Muscle of leg (tissue), 11 donors: Measurements from ENCODE around the gene BAZ2B. TPM values are rescaled to one million over a fixed set of nuclear protein-coding genes. Genes with fewer than 3 reads are reported as not detected.

Source experiments
- DNase-seq: peaks from one replicate; pipeline ENCODE4 v3.0.0; 2013
- H3K27ac ChIP-seq: one replicate; pipeline ENCODE4 v1.5.1; 2013; ENCODE audit warnings: mild to moderate bottlenecking, low read length, control low read depth
- H3K27me3 ChIP-seq: one replicate; pipeline ENCODE4 v1.6.1; 2013; ENCODE audit warnings: low read length; ENCODE audit not compliant: control insufficient read depth, insufficient read depth
- H3K36me3 ChIP-seq: one replicate; pipeline ENCODE4 v1.6.1; 2013; ENCODE audit warnings: low read length; ENCODE audit not compliant: control insufficient read depth, insufficient read depth
- H3K4me1 ChIP-seq: one replicate; pipeline ENCODE4 v1.6.1; 2013; ENCODE audit warnings: low read length; ENCODE audit not compliant: control insufficient read depth, insufficient read depth
- H3K4me3 ChIP-seq: one replicate; pipeline ENCODE4 v1.5.1; 2013; ENCODE audit warnings: low read length, control low read depth
- H3K9me3 ChIP-seq: replicated peaks from 2 replicates; pipeline ENCODE4 v1.6.1; 2013; ENCODE audit warnings: low read depth, low read length; ENCODE audit not compliant: control insufficient read depth
- WGBS: methylation state at CpG from one replicate; pipeline ENCODE4 v1.1.5; 2013; ENCODE audit warnings: missing lambda C conversion rate; ENCODE audit not compliant: insufficient coverage; 5-methylcytosine and 5-hydroxymethylcytosine counted together
- polyA plus RNA-seq, 8 donors: library from polyadenylated mRNA; unstranded; fragments of 120-200 nt; gene quantifications; one replicate each; pipeline versions ENCODE4 v1.2.1 to v1.2.3, GENCODE V29; 2013; ENCODE audit warnings: inconsistent platforms in 1 of 8, low replicate concordance in 1 of 8; ENCODE audit not compliant: insufficient read length in 8 of 8, insufficient read depth in 1 of 8
- total RNA-seq: library from RNA; stranded (reverse); fragments of 120-200 nt; gene quantifications from one replicate; pipeline ENCODE4 v1.2.4, GENCODE V29; 2013

Gene BAZ2B
- total and polyA plus RNA-seq, 9 donors: 20.8 to 60.5 (median 33.6) TPM

DNA sequence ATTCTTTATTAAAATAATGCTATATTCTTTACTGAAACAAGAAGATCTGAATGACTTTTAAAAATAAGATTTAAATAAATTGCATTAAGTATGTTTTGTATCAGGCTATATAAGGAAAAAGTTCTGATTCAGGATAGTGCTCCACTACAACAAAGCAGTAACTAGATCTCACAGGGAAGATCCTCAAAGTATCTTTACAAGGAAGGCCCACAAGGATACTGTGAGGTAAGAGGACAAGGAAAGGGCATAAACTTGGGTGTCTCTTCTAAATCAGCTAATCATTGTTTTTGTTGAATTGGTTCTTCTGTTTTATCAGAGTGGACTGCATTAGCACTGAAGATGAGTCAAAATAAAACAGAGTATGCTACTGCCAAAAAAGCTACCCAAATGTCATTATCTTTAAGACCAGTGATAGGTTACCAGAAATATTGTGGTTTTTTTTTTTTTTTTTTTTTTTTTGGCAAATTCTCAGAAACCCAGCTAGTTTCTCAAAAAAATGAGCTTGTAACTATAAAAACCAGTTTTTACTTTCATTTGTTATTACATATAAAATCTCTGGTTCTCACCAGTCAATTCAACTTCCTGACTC is 160.9 kb downstream of the BAZ2B start:
- Histone ChIP-seq H3K9me3 (no peaks in the 10 kb centered on the region), H3K4me3 (no peak overlapping the region), H3K27me3 (no peaks in the 10 kb centered on the region), H3K27ac (no peak overlapping the region), H3K36me3 (peaks cover 2% of the 10 kb centered on the region), H3K4me1 (no peaks in the 10 kb centered on the region)
- DNase-seq: no peak

DNA sequence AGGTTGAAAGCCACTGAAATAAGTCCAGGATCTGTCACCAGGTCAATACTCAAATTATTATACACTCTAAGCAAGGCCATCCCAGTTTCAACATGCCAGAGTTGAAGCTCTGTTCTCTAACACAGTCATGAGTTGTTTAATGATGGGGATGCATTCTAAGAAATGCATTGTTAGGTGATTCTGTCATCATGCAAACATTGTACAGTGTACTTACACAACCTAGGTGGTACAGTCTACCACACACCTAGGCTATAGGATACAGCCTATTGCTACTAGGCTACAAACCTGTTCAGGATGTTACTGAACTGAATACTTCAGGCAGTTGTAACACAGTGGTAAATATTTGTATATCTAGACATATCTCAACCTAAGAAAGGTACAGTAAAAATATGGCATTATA is 162.2 kb downstream of the BAZ2B start:
- Histone ChIP-seq H3K4me3 (no peak overlapping the region), H3K27me3 (no peaks in the 10 kb centered on the region), H3K9me3 (no peaks in the 10 kb centered on the region), H3K36me3 (peaks cover 2% of the 10 kb centered on the region), H3K4me1 (no peaks in the 10 kb centered on the region), H3K27ac (no peak overlapping the region)
- no peak for DNase-seq

GRCh38 chr2:159450180-159450579 is 166.2 kb downstream of the BAZ2B start:
- no CpG with 5 or more reads among the region's 3 CpGs for WGBS
- Histone ChIP-seq H3K9me3 (no peaks in the 10 kb centered on the region), H3K36me3 (peaks cover 17% of the 10 kb centered on the region)

GRCh38 chr2:159449504-159450124 is 166.7 kb downstream of the BAZ2B start:
- Histone ChIP-seq H3K9me3 (no peaks in the 10 kb centered on the region), H3K4me1 (no peaks in the 10 kb centered on the region), H3K27me3 (no peaks in the 10 kb centered on the region), H3K36me3 (peaks cover 17% of the 10 kb centered on the region), H3K27ac (no peak overlapping the region), H3K4me3 (no peak overlapping the region)
- WGBS: no CpG with 5 or more reads among the region's 1 CpG
- no peak for DNase-seq

More at GRCh38 chr2:159450180-159450579, 166.2 kb downstream of the BAZ2B start:
- DNase-seq: no peak
- Histone ChIP-seq H3K27ac (no peak overlapping the region), H3K4me3 (no peak overlapping the region), H3K4me1 (no peaks in the 10 kb centered on the region), H3K27me3 (no peaks in the 10 kb centered on the region)

GRCh38 chr2:159446817-159447216 is 169.5 kb downstream of the BAZ2B start:
- Histone ChIP-seq H3K4me1 (no peaks in the 10 kb centered on the region), H3K36me3 (peaks cover 19% of the 10 kb centered on the region), H3K9me3 (no peaks in the 10 kb centered on the region), H3K4me3 (no peak overlapping the region), H3K27ac (no peak overlapping the region), H3K27me3 (no peaks in the 10 kb centered on the region)
- no peak for DNase-seq
- no CpG with 5 or more reads among the region's 2 CpGs for WGBS

GRCh38 chr2:159446201-159446600 is 170.1 kb downstream of the BAZ2B start:
- no peak for DNase-seq
- Histone ChIP-seq H3K4me3 (no peak overlapping the region), H3K4me1 (no peaks in the 10 kb centered on the region), H3K27ac (no peak overlapping the region), H3K9me3 (no peaks in the 10 kb centered on the region), H3K36me3 (peaks cover 19% of the 10 kb centered on the region), H3K27me3 (no peaks in the 10 kb centered on the region)
- WGBS: no CpG with 5 or more reads among the region's 2 CpGs

GRCh38 chr2:159445307-159445706 is 171.0 kb downstream of the BAZ2B start:
- Histone ChIP-seq H3K4me1 (no peaks in the 10 kb centered on the region), H3K36me3 (peaks cover 21% of the 10 kb centered on the region), H3K9me3 (no peaks in the 10 kb centered on the region), H3K27me3 (no peaks in the 10 kb centered on the region), H3K27ac (no peak overlapping the region), H3K4me3 (no peak overlapping the region)
- DNase-seq: no peak

- no peak for DNase-seq
- Histone ChIP-seq H3K4me3 (no peak overlapping the region), H3K27ac (no peak overlapping the region), H3K9me3 (no peaks in the 10 kb centered on the region), H3K27me3 (no peaks in the 10 kb centered on the region), H3K4me1 (no peaks in the 10 kb centered on the region), H3K36me3 (peaks cover 21% of the 10 kb centered on the region)
Observed at GRCh38 chr2:159444754-159445153, 171.6 kb downstream of the BAZ2B start.

DNA sequence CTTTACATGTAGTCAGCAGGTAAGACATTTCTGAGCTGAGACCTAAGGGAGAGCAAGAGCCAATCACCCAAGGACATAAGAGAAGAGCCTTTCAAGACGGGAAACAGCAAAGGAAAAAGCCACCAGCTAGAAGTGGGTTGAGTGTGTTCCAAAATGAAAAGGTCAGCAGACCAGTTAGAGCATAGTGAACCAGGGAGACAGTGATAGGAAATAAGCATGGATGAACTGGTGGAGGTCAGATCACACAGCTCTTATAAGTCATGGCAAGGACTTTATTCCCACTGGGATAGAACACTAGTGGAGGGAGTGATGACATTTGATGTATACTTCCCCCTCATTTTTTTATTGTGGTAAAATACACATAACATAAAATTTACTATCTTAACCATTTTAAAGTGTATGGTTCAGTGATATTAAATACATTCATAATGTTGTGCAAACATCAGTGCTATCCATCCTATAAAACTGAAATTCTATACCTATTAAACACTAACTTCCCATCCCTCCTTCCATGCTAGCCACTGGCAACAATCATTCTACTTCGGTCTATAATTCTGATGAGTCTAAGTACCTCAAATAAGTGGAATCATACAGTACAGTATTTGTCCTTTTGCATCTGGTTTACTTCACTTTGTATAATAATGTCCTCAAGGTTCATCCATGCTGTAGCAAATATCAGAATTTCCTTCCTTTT is 174.0 kb downstream of the BAZ2B start:
- H3K4me1 ChIP-seq: no peaks in the 10 kb centered on the region
- H3K27me3 ChIP-seq: no peaks in the 10 kb centered on the region

GRCh38 chr2:159441182-159441581 is 175.2 kb downstream of the BAZ2B start:
- H3K9me3 ChIP-seq: no peaks in the 10 kb centered on the region
- peaks cover 23% of the 10 kb centered on the region for H3K36me3 ChIP-seq
- no peak overlapping the region for H3K27ac ChIP-seq
- no CpG with 5 or more reads among the region's 1 CpG for WGBS
- H3K4me3 ChIP-seq: no peak overlapping the region
- no peaks in the 10 kb centered on the region for H3K27me3 ChIP-seq
- H3K4me1 ChIP-seq: no peaks in the 10 kb centered on the region
- no peak for DNase-seq

More for the DNA sequence above, 174.0 kb downstream of the BAZ2B start:
- Histone ChIP-seq H3K27ac (no peak overlapping the region), H3K36me3 (peaks cover 23% of the 10 kb centered on the region), H3K9me3 (no peaks in the 10 kb centered on the region), H3K4me3 (no peak overlapping the region)
- DNase-seq: no peak
- WGBS: 100% methylated on average over 2 of the region's 2 CpGs
